Endothelial cell (in vitro differentiated cells): Measurements from ENCODE around the gene CAPN8. TPM values are rescaled to one million over a fixed set of nuclear protein-coding genes. Genes with fewer than 3 reads are reported as not detected.

ENCODE experiments used
- DNase-seq: peaks from one replicate; pipeline ENCODE4 v3.0.0; 2021; ENCODE audit warnings: low spot score
- H3K27ac Mint-ChIP-seq: one replicate; pipeline ENCODE4 v1.8.0; 2021; ENCODE audit warnings: mixed read lengths, inconsistent platforms; ENCODE audit not compliant: unreplicated experiment
- H3K27me3 Mint-ChIP-seq: one replicate; pipeline ENCODE4 v1.8.0; 2021; ENCODE audit warnings: mild to moderate bottlenecking, moderate library complexity, mixed read lengths, inconsistent platforms; ENCODE audit not compliant: unreplicated experiment
- H3K36me3 Mint-ChIP-seq: one replicate; pipeline ENCODE4 v1.8.0; 2021; ENCODE audit warnings: mild to moderate bottlenecking, low read depth, mixed read lengths, inconsistent platforms; ENCODE audit not compliant: unreplicated experiment
- H3K4me1 Mint-ChIP-seq: one replicate; pipeline ENCODE4 v1.8.0; 2021; ENCODE audit warnings: mild to moderate bottlenecking, mixed read lengths, inconsistent platforms; ENCODE audit not compliant: unreplicated experiment
- H3K4me3 Mint-ChIP-seq: one replicate; pipeline ENCODE4 v1.8.0; 2021; ENCODE audit warnings: mild to moderate bottlenecking, mixed read lengths, inconsistent platforms; ENCODE audit not compliant: unreplicated experiment
- H3K9me3 Mint-ChIP-seq: one replicate; pipeline ENCODE4 v1.8.0; 2021; ENCODE audit warnings: mixed read lengths, inconsistent platforms; ENCODE audit not compliant: unreplicated experiment
- CTCF ChIP-seq: fragments of 200-600 bp; sonication (generic); IDR thresholded peaks from one replicate; pipeline ENCODE4 v1.5.0; 2021; ENCODE audit warnings: antibody characterized with exemption; ENCODE audit not compliant: unreplicated experiment
- total RNA-seq: library from RNA; stranded (reverse); fragmentation: NEBNext Ultra II Directional; extraction: Animal tissue kit (Norgen Biotek cat#: 25700); gene quantifications from one replicate; pipeline ENCODE4 v1.2.1, GENCODE V29; 2021; ENCODE audit not compliant: unreplicated experiment

CAPN8 gene
- total RNA-seq, 1 donor from 2014 or later, result 0.13 TPM

DNA sequence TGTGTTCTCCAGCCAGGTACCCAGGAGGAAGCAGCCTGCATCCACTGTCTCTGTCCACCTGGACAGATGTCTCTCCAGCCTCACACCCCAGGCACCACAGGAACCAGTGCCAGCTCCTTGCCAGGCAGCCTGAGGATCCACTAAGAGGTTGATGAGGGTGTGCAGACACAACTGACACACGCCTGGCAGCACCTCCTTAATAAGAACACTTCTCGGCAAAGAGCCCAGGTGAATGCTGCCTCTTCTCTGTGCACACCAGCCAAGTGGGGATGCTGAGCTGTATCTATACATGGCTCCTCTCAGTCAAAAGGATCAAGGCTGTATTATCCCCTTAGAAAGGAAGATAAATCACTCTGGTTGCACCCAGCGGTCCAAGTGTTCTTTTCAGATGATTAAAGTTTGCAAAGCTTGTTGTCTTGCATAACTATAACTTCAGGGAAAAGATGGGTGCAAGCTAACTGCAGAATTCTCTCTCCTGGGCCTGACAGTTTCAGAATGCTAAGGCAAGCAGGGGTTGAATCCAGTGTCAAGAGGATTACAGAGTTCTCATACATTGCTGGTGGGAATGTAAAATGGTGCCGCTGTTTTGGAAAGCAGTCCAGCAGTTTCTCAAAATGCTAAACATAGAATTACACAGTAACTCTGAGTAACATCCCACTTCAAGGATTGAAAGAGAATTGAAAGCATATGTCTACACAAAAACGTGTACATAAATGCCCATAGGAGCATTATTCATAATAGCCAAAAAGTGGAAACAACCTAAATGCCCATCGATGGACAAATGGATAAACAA lies 3.7 kb upstream of the CAPN8 start:
- H3K4me3 Mint-ChIP-seq, result no peak overlapping the region
- DNase-seq, result no peak
- TF ChIP-seq CTCF, result no peak
- no peaks in the 10 kb centered on the region for H3K36me3 Mint-ChIP-seq
- H3K27ac Mint-ChIP-seq, result no peak overlapping the region
- H3K27me3 Mint-ChIP-seq, result peaks cover 2% of the 10 kb centered on the region
- peaks cover 10% of the 10 kb centered on the region for H3K4me1 Mint-ChIP-seq
- no peaks in the 10 kb centered on the region for H3K9me3 Mint-ChIP-seq

DNA sequence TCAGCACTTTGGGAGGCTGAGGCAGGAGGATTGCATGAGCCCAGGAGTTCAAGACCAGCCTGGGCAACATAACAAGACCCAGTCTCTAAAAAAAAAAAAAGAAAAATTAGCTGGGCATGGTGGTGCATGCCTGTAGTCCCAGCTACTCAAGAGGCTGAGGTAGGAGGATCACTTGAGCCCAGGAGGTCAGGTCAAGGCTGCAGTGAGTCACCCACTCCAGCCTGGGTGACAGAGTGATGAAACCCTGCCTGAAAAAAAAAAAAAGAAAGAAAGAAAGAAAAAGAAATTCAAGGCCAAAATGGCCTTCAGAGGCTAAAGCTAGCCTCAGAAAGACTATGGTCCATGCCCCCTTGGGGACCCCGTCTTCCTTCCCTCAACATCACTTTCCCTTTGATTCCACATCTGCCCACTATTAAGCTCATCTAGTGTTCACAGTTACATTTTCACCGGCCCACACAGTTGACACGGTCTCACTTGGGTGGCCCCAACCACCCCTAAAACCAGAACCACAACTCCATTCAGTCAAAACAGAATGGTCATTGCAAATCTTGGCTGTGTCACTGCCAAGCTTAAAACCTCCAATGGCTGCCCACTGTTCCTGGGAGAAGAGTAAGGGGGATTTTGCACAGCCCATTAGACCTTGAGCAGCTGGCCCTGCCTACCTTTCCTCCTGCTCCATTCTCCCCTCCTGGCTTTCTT lies 2.1 kb upstream of the CAPN8 start:
- no peak for TF ChIP-seq CTCF
- no peak overlapping the region for H3K4me3 Mint-ChIP-seq
- peaks cover 2% of the 10 kb centered on the region for H3K27me3 Mint-ChIP-seq
- no peaks in the 10 kb centered on the region for H3K9me3 Mint-ChIP-seq
- DNase-seq, result no peak
- no peak overlapping the region for H3K27ac Mint-ChIP-seq
- no peaks in the 10 kb centered on the region for H3K36me3 Mint-ChIP-seq
- peaks cover 10% of the 10 kb centered on the region for H3K4me1 Mint-ChIP-seq

DNA sequence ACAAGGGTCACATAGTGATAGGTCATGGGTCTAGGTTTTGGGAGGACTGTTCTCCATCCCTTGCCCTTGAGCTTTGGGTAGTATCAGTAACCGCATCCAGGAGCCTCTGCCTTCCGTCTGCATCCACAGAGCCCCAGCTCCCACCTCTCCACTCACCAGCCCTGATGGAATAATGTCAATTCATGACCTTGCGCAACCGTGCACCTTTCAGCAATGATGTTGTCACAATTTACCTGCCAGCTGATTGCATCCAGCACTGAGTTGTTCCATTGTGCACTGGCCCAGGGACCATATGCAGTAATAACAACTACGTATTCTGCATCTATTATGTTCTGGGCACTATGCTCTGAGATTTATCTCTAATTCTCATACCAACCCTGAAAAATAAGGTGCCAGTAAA lies 1.4 kb downstream of the CAPN8 start:
- Mint-ChIP-seq H3K4me3 (no peak overlapping the region), H3K27ac (no peak overlapping the region), H3K27me3 (peaks cover 3% of the 10 kb centered on the region), H3K9me3 (no peaks in the 10 kb centered on the region), H3K4me1 (peaks cover 6% of the 10 kb centered on the region), H3K36me3 (no peaks in the 10 kb centered on the region)
- DNase-seq, result no peak
- TF ChIP-seq CTCF, result no peak

DNA sequence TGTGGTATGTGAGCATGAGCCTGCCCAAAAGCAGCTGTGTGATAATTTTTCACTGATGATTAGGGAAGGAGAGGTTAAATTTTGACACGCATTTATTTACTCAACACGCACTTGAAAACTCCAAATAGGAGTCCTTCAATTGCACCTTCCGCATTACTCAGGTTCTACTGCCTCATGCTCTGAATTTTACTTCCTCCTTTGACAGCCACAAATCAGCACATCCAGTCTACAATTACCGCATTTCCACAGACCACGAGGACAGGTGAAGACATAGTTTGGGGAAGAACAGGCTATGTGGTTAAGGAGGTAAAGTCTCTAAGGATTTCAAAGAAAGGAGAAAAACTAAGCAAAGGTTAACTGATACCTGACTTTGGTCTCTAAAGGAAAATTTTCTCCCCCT lies 2.6 kb downstream of the CAPN8 start:
- no peak overlapping the region for H3K4me3 Mint-ChIP-seq
- H3K4me1 Mint-ChIP-seq, result peaks cover 6% of the 10 kb centered on the region
- DNase-seq, result no peak
- no peaks in the 10 kb centered on the region for H3K36me3 Mint-ChIP-seq
- peaks cover 3% of the 10 kb centered on the region for H3K27me3 Mint-ChIP-seq
- no peak overlapping the region for H3K27ac Mint-ChIP-seq
- no peaks in the 10 kb centered on the region for H3K9me3 Mint-ChIP-seq
- no peak for TF ChIP-seq CTCF

DNA sequence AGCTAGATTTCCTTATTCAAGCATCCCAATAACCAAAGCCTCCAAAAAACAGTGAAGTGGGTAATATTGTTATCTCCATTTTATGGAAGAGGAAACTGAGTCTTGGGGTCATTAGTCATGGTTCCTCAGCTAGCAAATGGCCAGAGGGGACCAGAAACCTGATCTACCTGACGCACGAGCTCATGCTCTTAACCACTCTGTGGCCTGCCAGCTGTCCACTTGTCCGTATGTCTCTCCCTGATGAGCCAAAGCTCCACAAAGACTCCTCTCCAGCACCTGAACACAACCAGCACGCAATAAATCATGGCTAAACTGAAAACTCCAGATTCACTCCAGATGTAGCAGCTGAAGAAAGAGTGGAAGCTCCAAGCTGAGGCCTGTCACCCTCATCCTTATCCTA lies 5.8 kb downstream of the CAPN8 start:
- no peaks in the 10 kb centered on the region for H3K36me3 Mint-ChIP-seq
- TF ChIP-seq CTCF, result no peak
- H3K4me1 Mint-ChIP-seq, result no peaks in the 10 kb centered on the region
- no peak overlapping the region for H3K4me3 Mint-ChIP-seq
- H3K27ac Mint-ChIP-seq, result no peak overlapping the region
- peaks cover 1% of the 10 kb centered on the region for H3K27me3 Mint-ChIP-seq
- no peaks in the 10 kb centered on the region for H3K9me3 Mint-ChIP-seq
- no peak for DNase-seq
